HG02973 (cell line): Measurements from ENCODE around the gene ARHGEF10L.
"Not testable (repeated sequence)": the region's sequence is repeated elsewhere in the genome, so short reads cannot be mapped to it uniquely, and the experiment has no call there.

Experiments
- ATAC-seq: cut with Tn5 transposase; IDR thresholded peaks from one replicate; pipeline ENCODE4 v1.9.1; 2021; ENCODE audit warnings: moderate library complexity; ENCODE audit not compliant: unreplicated experiment

Gene ARHGEF10L

DNA sequence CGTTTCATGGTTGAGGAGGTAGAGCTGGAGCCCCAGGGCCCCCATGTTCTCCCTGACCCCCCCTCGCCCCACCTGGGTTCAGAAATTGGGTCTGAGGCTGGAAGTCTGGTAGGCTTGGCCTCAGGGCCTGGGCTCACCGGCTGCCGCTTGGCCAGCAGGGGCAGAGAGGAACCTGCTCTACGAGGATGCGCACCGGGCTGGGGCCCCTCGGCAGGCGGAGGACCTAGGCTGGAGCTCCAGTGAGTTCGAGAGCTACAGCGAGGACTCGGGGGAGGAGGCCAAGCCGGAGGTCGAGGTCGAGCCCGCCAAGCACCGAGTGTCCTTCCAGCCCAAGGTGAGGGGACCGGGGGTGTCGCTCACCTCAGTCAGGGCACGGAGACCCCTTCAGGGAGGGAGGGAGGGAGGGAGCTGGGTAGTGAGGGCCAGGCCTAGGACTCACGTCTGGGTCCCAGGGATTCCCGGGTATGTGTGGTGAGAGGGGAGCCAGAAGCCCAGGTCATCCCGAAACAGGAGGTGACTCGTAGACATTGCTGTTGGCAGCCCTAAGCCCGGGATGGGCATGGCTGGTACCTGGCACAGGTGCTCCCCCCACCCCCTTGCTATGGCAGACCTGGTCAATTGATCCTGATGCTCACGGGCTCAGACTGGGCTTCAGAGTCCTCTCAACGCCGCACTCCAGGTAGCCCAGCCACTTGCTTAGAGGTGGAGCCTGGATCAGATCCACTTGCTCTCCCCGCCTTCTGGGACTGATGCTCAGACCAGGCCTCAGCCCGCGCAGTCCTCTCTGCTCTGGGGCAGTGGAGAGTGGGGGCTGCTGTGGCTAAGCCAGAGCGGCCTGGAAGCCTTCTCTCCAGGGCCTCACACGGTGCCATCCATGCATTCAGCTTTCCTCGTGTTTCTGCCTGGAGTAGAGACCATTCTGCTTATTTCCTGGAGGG lies 68.4 kb downstream of the ARHGEF10L start:
- no peak for ATAC-seq

- no peak for ATAC-seq
These were observed 70.0 kb downstream of the ARHGEF10L start for GRCh38 chr1:17609529-17609928.

- no peak for ATAC-seq
These were observed 70.6 kb downstream of the ARHGEF10L start for GRCh38 chr1:17610085-17610484.

DNA sequence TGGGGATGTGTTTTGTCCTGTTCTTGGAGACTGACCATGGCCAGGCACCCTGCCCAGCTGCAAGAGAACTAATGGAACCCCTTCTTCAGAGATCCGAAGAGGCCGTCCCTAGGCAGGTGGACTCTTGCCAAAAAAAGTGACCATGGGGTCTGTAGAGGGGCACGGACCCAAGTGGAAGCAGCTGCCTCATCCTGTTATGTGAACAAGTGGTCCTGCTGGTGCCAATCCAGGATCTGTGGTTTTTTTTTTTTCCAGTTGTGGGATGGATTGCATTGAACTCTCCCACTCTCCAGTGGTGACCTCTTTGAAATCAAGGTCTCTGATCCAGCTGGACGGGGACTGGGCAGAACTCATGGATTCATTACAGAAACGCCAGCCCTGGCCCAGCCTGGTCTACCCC lies 71.2 kb downstream of the ARHGEF10L start:
- ATAC-seq: no peak

- ATAC-seq: no peak
These were observed 72.5 kb downstream of the ARHGEF10L start for GRCh38 chr1:17611991-17612390.

GRCh38 chr1:17612831-17613230 lies 73.3 kb downstream of the ARHGEF10L start:
- ATAC-seq: no peak

- no peak for ATAC-seq
These were observed 75.1 kb downstream of the ARHGEF10L start for GRCh38 chr1:17614586-17614985.

DNA sequence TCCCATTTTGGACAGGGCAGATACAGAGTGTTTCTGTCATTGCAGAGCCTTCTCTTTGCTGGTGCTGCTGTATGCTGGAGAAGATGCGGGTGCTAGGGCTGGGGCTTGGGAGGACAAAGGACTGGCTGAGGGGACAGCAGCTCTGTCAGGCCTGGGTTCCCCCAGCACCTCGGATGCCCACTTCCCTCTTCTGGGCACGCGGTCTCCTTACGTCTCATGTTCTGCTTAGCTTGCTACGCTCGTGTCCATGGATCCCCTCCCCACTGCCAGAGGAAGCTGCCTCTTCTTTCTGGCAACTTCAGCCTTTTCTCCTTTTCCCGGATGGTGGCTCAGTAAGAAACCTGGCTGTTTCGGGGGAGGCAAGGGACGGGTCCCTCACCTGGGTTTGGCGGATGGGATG lies 75.7 kb downstream of the ARHGEF10L start:
- ATAC-seq: no peak

GRCh38 chr1:17615959-17616358 lies 76.5 kb downstream of the ARHGEF10L start:
- ATAC-seq: no peak

DNA sequence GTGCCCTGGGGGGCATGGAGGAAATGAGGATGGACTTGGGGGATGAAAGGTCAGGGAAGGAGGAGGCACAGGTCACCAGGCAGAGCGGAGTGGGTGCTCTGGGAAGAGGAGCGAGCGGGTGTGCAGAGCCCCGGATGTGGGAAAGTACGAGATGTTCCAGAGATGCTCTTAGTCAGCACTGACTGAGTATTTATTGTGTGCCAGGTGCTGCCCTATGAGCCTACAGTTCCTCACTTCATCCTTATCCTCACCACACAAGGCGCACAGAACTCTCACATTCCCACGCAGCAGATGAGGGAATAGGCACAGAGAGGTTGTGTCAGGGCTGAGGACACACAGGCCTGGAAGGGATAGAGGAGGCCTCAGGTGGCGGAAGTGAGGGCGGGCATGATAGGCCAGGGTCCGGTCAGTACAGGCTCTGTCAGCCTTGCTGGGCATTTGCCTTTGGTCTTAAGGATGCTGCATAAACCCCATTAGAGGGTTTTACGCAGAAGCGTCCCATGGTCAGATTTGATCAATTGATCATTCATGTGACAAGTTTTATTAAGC lies 77.3 kb downstream of the ARHGEF10L start:
- no peak for ATAC-seq

DNA sequence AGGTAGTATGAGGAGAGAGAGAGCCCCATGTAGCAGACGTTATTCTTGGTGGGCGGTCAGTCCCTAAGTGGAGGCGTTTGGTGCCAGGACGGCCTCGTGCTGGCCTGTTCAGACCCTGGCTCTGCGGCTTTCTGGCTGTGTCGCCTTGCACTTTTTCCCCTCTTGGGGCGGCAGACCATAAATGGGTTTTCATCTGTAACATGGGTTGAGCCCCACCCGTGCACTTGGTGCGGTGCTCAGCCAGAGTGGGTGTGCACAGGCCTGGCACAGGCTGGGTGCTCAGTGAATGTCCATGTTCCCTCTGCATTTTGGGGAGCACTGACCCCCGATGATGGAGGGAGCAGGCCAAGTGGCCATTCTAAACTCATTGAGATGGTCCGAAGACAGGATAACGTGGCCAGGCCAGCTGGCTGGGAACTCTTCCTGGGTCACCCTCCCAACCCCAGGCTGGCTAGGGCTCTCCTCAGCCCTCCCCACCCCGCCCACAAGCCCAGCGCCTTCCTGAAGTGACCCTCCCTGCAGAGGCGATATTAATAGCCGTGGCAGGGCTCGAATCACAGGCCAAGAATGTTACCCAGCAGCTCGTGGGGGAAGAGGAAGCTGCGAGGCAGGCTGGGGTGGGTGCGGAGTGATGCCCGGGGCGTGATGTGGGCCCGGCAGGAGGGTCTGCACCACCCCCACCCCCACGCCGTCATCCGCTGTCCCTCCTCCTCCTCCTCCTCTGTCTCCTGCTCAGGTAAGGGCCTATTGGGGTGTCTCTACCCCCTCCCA lies 78.5 kb downstream of the ARHGEF10L start:
- ATAC-seq: no peak

GRCh38 chr1:17618558-17619247 lies 79.2 kb downstream of the ARHGEF10L start:
- no peak for ATAC-seq

GRCh38 chr1:17620448-17620847 lies 81.0 kb downstream of the ARHGEF10L start:
- ATAC-seq: no peak

- ATAC-seq: no peak
These were observed 82.2 kb downstream of the ARHGEF10L start for GRCh38 chr1:17621691-17622090.

- no peak for ATAC-seq
These were observed 83.3 kb downstream of the ARHGEF10L start for GRCh38 chr1:17622823-17623222.

- ATAC-seq: no peak
These were observed 85.2 kb downstream of the ARHGEF10L start for GRCh38 chr1:17624611-17625233.

DNA sequence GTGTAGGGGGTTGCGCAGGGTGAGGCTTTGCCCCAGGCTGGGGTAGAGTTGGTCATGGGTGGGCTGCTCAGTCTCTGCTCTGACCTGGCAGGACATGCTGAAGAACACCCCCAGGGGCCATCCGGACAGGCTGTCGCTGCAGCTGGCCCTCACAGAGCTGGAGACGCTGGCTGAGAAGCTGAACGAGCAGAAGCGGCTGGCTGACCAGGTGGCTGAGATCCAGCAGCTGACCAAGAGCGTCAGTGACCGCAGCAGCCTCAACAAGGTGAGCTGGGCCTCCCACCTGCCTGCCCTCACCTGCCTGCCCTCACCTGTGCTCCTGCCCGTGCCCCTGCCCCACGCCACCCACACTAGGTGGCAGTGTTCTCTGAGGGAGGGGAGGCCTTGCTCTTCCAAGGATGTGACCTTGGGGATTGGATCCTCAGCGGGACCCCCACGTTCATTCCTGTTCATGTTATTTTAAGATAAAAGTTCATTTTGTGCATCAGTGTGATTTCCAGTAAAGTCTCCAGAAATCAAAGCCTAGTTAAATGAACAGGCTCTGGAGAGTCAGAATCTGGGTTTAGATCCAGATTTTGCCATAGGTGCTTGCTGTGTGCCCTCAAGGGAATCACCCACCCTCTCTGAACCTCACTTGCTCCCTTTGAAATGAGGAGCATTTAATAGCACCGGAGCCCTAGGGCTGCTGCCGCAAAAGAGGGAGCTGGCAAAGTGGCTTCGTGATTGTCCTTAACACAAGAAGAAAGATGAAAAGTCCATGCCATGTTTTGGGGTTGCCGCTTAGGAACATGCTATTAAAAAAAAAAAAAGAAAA lies 87.9 kb downstream of the ARHGEF10L start:
- no peak for ATAC-seq

DNA sequence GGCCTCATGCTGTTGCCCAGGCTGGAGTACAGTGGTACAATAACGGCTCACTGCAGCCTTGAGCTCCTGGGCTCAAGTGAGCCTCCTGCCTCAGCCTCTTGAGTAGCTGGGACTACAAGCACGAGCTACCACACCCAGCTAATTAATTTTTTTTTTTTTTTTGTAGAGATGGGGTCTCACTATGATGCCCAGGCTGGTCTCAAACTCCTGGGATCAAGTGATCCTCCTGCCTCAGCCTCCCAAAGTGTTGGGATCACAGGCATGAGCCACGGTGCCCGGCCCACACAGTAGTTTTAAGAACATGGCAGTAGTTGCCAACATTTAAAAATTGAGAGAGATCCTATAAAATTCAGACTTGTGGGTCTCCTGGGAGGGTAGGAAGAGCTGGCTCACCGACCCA lies 89.5 kb downstream of the ARHGEF10L start:
- ATAC-seq: not testable (repeated sequence)

GRCh38 chr1:17629460-17629859 lies 90.0 kb downstream of the ARHGEF10L start:
- ATAC-seq: no peak
